Effector CD4-positive, alpha-beta T cell (primary cell): ENCODE results near the gene CCDC126.
"Not testable (repeated sequence)": the region's sequence is repeated elsewhere in the genome, so short reads cannot be mapped to it uniquely, and the experiment has no call there.

Experiments used
- DNase-seq: peaks from one replicate; pipeline ENCODE4 v3.0.0-alpha.2; 2020
- total RNA-seq: gene quantifications from one replicate; lab custom pipeline; 2026; lab: John Stamatoyannopoulos, UW

The CCDC126 gene, protein sequence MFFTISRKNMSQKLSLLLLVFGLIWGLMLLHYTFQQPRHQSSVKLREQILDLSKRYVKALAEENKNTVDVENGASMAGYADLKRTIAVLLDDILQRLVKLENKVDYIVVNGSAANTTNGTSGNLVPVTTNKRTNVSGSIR
- 6.2 reads per million, percentile 23 among the genes with 10 or more reads in this experiment for total RNA-seq

DNA sequence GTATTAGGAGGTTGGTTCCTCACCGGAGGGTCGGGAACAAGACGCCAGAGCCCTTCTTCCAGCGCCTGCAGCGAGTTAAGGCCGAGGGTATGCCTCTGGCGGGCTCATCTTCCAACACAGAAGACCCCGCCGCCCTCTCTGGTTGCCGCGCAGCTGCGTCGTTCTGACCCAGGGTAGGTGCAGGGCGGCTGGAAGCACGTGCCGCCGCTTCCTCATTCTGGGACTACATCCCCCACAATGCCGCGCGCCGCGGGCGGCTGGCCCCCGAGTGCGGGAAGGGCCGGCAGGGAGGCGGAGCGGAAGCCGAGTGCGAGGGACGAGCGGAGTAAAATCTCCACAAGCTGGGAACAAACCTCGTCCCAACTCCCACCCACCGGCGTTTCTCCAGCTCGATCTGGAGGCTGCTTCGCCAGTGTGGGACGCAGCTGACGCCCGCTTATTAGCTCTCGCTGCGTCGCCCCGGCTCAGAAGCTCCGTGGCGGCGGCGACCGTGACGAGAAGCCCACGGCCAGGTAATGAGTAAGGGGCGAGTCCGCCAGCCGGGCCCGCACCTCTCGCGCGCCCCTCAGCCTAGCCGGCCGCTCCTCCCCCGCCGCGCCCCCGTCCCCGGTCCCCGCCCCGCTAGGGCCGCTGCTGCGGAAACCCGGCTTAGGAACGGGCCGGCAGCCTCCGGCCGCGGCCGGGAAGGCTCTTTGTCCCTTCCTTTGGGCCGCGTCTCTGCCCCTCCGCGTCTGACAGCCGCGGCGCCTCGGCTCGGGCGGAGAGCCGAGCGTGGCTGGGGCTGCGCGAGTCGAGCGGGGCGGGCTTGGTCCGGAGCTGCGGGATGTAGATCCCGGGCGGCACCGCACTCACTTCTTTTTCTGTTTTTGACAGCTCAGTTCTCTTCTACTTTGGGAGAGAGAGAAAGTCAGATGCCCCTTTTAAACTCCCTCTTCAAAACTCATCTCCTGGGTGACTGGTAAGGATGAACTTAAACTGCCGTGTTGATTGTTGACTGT, at the start of gene CCDC126:
TSS of gene CCDC126 (plus strand) at position 289 of the 998 bp plus-strand sequence. CDS start 13,934 bp downstream, outside the sequence.
- peak; percentile 79 for DNase-seq

DNA sequence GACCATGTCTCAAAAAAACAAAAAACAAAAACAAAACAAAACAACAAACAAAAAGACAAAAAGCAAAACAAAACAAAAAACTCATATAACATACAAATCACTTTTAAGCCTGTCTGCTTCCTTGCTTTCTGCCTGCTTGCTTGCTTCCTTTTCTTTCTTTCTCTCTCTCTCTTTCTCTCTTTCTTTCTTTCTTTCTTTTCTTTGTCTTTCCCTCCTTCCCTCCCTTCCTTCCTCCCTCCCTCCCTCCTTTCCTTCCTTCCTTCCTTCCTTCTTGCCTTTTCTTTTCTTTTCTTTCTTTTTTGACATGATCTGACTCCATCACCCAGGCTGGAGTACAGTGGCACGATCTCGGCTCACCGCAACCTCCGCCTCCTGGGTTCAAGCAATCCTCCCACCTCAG, 49.5 kb upstream of the CCDC126 start:
- DNase-seq: no peak

DNA sequence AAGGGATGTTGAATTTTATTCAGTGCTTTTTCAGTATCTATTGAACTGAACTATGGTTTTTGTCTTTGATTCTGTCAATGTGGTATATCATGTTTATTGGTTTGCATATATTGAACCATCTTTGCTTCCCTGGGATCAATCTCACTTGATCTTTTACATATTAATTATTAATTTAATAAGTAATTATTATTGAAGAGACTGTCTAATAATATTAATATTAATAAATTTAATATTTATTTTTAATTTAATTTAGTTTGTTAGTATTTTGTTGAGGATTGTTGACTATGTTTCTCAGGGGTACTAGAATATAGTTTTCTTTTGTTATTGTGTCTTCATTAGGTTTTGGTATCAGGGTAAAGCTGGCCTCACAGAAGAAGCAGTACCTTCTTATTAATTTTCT, 38.9 kb upstream of the CCDC126 start:
- DNase-seq: no peak

DNA sequence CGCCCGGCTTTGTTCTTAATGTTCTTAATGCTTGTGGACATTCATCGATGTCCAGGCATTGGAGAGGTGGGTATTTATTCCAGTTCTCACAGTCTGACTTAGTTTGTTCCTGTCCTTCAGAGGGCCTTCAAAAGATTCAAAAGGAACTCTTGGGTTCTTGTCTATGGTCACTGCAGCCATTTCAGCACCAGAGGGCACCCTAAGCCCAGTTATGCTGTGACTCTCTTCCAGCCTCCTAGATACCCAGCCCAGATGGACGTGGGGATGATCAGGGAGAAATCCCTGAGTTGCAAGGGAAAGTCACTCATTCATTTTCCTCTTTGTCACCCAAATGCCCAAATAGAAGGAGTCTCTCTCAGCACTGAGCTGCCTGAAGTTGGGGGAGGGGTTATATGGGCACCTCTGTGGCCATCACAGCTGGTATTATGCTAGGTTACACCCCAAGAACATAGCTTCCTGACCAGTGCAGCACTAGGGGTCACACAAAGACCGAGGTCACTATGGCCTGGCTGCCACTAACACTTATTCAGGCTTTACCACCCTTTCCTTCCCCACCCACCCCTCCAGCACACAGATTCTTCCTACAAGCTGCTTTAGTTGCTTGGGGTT, 26.5 kb upstream of the CCDC126 start:
- peak; percentile 54 for DNase-seq

DNA sequence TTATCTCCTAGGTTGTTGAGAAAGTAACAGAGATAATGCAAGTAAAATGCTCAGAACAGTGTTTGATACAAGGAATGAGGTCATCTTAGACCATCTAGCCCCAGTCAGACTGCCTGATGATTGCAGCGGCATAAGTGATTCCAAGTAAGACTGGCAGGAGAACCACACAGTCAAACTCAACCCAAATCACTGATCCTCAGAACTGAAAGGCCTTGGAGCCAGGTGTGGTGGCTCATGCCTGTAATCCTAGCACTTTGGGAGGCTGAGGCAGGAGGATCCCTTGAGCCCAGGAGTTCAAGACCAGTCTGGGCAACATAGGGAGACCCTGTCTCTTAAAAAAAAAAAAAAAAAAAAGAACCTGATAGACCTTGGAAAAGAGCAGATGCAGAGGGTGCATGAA, 15.2 kb upstream of the CCDC126 start:
- not testable (repeated sequence) for DNase-seq

DNA sequence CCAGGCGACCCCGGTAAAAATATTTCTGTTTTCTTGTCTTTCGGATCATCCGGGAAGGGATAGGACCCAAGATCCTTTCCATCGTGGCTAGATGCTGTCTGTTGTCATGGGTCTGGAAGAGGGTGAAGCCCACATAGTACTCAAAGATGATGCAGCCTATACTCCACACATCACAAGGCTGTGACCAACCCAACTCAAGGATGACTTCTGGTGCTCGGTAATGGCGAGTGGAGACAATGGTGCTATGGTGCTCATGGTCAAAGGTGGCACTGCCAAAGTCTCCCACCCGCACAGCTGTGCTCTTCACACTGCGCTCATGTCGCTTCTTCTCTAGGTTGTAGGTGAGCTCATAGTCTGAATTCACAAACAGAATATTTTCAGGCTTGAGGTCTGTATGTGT, 11.9 kb upstream of the CCDC126 start:
- DNase-seq: not testable (repeated sequence)

DNA sequence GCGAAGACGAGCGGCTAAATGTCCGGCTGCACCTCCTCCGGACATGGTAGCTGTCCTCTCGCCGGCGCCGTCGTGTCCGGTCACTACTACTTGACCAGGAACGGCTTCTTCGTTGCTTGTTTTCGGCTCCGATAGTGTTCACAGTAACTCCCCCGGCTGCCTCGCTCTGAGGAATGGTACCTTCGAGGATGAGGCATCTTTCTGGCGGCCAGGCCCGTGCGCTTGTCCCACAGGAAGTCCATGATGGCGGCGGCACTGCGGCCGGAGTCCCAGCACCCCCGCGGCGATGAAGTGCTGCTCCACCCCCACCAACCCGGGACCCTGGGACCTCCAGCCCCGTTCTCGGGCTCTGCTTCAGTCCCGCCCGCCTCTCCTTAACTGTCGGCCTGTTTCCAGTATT, 11.0 kb upstream of the CCDC126 start:
- DNase-seq: no peak

DNA sequence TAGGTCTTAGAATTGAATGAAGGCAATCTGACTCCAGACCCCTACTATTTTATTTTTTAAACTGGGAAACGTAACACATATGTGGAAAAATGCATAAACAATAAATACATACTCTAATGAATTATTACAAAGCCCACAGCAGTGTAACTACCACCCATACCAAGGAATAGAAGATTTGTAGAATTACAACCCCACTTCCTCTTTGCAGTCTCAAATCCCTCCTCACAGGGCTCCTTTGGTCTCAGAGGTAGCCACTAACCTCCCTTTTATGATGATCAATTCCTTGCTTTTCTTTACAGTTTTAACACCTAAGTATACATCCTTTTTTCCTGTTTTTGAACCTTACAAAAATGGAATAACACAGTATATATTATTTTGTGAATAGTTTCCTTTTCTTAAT, 6.7 kb upstream of the CCDC126 start:
- no peak for DNase-seq

DNA sequence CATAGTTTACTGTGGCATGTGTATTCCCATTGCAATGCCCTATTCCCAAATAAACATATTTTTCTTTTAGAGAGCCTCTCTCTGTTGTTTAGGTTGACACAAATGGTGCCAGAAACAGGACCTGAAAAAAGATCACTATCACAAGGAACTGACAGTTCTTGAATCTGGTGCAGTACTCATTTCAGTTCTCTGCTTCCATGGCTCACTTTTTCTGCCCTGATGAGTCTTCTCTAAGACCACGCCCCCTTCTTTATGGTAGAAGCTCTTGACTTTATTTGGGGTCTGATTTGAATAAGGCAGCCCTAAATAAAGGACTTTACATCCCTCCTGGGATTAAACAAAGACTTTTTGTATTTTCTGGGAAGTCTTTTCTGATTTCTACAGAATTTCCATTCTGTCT, 3.5 kb upstream of the CCDC126 start:
- no peak for DNase-seq

DNA sequence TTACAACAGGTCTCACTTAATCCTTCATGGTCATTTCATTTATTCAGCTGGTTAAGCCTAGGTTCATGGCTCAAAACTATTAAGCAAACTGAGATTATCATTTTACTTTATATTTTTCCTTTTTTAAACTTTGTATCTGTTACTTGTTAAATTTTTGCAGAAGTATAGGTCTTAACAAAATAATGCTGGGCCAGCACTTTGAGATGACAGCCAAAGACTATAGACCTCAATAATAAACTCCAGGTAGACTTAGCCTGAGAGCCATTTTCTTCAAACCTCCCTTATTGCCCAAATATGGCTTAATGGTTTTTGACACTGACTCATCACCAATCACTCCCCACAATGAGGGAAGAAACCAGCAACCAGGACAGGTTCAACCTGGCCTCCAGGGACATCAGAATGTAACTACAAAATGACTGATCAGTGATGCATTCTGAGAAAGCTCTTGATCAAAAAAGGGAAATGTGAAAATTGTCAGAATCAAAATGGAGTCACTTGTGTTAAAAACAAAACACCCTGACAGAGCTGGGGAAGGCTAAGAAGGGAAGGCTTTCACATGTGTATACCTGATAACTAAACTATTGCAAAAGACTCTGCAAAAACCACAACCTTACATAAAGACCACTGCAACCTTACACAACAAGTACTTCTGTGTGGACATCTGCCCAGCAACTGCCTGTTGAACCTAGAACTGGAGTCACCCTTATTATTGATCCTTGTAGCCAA, 2.1 kb upstream of the CCDC126 start:
- DNase-seq: no peak

DNA sequence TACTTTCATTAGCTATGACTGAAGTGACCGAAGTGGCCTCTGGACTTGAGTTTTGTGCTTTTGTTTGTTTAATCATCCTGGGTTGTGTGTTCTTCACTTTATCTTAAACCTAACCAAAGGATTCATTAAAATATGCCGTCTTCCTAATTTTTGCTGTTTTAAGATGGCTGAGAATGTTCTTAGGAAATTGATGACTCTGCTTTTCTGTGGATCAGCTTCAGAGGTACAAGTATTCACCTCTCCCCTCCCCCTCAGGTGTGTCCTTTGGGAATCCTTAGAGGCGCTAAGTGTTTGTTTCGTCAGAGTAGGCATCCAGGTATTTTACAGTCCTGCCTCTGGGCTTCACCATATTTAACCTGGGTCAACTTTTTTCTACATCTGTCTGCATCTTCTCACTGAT, 1.1 kb downstream of the CCDC126 start:
- no peak for DNase-seq

DNA sequence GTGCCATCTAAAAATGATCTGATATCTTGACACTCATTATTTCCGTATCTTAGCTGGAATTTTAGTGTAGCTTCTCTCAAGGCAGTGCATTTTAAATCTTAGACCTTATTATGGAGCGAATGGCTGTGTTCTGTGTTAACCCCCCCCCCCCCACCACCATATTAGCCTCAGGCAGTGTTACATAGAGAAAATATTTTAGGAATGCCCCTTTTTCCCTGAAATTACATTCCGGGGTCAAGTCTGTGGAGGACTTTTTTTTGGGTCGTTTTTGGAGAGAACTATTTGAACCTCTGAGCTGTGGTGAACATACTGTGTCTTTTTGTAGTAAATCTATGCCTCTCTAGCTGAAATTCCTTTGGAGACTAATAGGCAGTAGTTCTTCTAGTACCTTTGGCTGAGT, 3.1 kb downstream of the CCDC126 start:
- DNase-seq: no peak

DNA sequence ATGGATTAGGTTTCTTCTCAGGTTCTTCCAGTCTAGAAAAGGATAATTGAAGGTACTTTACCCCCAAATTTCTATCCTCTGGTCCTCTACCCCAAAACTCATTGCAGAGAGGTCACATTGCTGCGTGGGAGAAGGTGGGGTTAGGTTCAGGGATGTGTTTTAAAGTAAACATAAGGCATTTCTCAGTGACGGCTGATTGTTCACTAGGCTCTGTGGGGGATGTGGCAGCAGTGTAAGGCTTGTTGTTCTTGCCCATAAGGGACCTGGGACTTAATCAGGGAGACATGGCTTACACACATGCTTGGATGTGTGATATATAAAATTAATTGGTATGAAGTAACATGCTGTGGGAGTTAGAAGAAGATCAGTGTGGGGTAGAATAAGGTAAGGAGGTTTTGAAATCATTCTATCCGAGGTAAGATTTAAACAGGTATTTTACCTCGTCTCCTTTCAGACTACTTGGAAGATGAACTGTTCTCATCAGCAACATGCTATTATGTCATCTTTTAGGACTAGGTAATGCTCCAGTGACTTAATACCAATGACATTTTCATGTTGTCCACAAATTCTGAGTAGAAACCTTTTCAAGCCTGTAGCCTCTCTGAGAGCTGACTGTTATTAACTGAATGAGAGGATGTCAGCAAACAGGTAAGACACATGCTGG, 6.6 kb downstream of the CCDC126 start:
- no peak for DNase-seq

DNA sequence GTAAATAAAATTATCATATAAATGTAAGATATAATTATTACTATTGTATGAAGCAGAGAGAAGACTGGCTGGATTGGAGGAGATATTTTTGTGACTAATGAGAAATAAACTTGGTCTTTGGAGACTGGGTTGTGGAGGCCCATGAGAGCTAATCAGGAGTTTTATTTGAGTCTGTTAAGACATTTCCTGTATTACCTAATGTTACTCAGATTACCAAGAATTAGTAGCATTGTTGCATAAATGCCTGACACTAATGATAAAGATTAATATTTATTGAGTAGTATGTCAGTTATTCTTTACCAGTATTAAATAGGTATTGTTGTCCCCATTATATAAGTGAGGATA, 7.1 kb downstream of the CCDC126 start:
- DNase-seq: no peak

DNA sequence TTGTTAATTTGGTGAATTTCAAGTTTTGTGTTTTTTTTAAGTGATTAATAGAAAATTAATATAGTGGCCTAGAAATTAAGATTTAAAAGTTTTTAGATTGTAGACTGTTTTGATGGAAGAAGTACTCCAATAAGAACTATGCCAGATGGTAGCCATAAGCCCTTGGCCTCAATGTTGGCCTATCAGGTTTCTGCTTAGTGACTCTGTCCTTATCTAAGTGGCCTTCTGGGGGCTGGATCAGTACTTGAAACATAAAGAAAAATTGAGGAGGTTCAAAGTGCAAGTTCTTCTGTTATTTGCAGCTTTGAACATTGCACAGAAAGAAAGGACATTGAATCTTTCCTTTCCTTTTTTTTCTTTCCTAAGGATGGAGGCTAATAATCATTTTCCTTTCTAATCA, 9.9 kb downstream of the CCDC126 start:
- no peak for DNase-seq

DNA sequence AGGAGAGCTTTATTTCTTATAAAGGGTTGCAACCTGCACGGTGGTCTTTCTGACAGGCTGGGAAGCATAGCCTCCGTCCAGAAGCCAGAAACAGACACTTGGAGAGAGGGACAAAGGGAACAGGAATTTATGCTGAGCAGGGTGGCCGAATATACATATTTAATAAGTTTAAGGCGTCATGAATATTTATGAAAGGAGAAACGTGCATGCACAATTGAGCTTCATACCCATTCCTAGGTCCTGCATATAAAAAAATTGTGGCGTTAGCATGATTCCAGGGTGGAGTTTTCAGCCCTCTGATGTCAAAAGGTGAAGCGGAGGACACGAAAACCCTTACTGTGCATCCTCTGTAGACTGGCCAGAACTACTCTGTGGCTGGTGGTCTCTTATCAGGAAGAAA, 10.7 kb downstream of the CCDC126 start:
- no peak for DNase-seq

DNA sequence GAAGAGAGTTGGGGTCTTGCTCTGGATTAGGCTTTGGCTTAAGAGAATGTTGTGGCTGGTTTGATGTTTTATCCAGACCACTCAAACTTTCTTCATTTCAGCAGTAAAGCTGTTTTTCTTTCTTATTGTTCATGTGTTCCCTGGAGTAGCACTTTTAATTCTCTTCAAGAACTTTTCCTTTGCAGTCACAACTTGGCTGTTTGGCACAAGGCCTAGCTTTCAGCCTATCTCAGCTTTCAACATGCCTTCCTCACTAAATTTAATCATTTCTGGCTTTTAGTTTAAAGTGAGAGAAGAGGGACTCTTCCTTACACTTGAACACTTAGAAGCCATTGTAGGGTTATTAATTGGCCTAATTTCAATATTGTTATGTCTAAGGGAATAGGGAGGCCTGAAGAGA, 18.1 kb downstream of the CCDC126 start:
- DNase-seq: no peak

DNA sequence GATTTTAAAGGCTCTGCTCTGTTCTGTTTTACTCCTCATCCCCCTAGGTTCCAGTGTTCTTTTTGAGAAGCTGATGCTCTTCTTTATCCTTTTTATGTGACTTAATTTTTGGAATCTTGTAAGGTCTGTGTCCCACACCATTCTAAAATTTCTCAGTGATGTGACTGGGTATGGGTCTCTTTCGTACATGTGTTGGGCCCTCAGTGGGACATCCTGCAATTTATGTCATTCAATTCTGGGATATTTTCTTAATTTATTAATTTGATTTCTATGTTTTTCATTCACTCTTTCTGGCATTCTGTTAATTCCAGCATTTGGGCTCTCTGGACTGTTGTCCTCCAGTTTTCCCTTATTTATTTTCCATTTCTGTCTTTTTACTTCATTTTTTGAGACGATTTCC, 19.4 kb downstream of the CCDC126 start:
- no peak for DNase-seq

DNA sequence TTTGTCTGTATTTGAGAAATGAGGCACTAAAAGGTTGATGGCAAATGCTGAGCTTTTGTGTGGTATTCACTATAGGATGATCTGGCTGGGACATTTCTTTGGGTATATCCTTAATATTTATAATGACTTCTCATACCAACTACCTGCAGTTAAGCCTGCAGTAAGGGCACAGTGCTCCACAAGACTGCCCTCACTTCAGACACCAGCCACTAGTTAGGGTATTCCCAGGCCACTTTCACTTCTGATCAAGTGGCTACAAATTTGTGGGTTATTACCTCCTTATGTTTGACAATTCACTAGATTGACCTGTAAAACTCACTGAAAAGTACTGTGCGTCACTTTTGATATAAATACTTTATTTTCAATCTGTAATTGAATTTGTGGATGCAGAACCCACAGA, 20.3 kb downstream of the CCDC126 start:
- DNase-seq: no peak

DNA sequence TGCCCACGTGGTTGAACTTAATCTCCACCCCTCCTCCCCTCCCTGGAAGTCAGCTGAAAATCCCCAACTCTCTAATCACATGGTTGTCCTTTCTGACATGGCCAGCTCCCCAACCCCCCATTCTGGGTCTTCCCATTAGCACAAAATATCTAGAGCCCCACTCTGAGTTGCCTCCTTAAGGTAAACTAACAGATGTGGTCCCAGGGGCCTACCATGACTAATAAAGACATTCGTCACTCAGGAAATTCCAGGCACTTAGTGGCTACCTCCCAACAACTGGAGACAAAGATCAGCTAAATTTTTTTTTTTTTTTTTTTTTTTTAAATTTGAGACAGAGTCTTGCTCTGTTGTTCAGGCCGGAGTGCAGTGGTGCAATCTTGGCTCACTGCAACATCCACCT, 21.1 kb downstream of the CCDC126 start:
- DNase-seq: no peak

DNA sequence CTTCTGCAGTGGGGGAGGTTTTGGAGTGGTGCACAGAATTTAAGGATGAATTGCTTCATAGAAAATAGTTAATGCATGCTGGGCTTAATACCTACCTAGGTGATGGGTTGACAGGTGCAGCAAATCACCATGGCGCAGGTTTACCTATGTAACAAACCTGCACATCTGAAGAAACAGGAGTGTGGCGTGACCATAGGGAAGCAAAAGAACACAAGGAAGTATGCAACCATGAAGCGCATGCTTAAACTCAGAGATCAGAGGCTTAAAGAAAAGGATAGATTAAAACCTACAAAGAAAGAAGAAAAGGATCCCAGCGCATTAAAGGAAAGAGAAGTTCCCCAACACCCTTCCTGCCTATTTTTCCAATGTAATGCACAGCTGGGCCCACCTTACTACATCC, 22.0 kb downstream of the CCDC126 start:
- no peak for DNase-seq

DNA sequence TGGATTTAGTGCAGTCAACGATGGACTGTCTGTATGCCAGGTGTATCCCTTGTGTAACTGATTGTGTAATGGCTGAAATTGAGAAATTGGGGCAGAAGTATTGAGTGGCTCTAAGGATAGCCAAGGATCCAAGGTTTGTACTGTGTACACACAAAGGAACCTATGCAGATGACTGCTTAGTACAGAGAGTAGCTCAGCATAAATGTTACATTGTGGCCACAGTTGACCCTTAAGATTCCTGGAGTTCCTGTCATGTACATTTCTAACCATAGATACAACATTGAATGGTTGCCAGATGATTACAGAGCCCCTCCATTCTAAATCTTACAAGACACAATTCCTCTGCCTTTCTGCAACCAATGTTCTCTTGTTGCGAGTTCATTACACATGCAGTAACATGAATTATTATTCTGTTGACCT, 25.3 kb downstream of the CCDC126 start:
- DNase-seq: no peak

DNA sequence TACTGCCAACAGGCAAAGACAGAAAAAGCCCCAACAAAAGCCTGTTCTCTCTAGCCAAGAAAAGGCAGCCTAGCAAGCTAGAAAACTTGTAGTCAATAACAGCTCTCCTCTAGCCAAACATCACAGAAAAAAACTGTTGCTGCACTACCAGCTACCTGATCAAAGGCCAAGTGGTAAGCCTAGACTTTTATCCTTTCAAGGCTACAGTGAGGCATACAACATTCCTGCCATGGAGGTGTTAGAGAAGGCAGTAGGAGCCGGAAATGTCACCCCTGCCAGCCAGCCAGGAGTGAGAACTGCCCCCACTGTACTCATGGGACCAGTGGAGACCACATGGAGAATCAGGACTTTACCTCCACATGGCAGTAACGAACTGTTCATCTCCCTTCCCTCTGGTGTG, 31.2 kb downstream of the CCDC126 start:
- no peak for DNase-seq
